Ramos (cell line): Measurements from ENCODE around the gene CELF2.
"Not testable (repeated sequence)": the region's sequence is repeated elsewhere in the genome, so short reads cannot be mapped to it uniquely, and the experiment has no call there.

Experiments used
- in situ Hi-C: fragments of 300-500 bp; cut with MboI; formaldehyde crosslinking; loops from one replicate; pipeline ENCODE4 v1.14.3; 2022; ENCODE audit warnings: low sequenced_read_pairs; ENCODE audit not compliant: unreplicated experiment

Gene CELF2

GRCh38 chr10:11116361-11116760 lies 98.7 kb downstream of the CELF2 start:
- in situ Hi-C loops, result no loop called here

- in situ Hi-C loops, result no loop called here
These were observed 99.1 kb downstream of the CELF2 start for GRCh38 chr10:11116817-11117216.

GRCh38 chr10:11118686-11119085 lies 101.0 kb downstream of the CELF2 start:
- in situ Hi-C loops, result no loop called here

GRCh38 chr10:11119843-11120242 lies 102.2 kb downstream of the CELF2 start:
- in situ Hi-C loops, result no loop called here

GRCh38 chr10:11120711-11121110 lies 103.0 kb downstream of the CELF2 start:
- in situ Hi-C loops, result no loop called here

GRCh38 chr10:11123892-11124291 lies 106.2 kb downstream of the CELF2 start:
- in situ Hi-C loops, result not testable (repeated sequence)

- in situ Hi-C loops, result no loop called here
These were observed 107.3 kb downstream of the CELF2 start for GRCh38 chr10:11125004-11125403.

GRCh38 chr10:11127017-11127416 lies 109.3 kb downstream of the CELF2 start:
- in situ Hi-C loops, result not testable (repeated sequence)

- in situ Hi-C loops, result no loop called here
These were observed 113.5 kb downstream of the CELF2 start for GRCh38 chr10:11131112-11131639.

- in situ Hi-C loops, result no loop called here
These were observed 116.7 kb downstream of the CELF2 start for GRCh38 chr10:11134411-11134810.

GRCh38 chr10:11135709-11136108 lies 118.0 kb downstream of the CELF2 start:
- in situ Hi-C loops, result no loop called here

- in situ Hi-C loops, result no loop called here
These were observed 120.8 kb downstream of the CELF2 start for GRCh38 chr10:11138314-11139033.

- in situ Hi-C loops, result no loop called here
These were observed 123.3 kb downstream of the CELF2 start for GRCh38 chr10:11140963-11141362.

- in situ Hi-C loops, result no loop called here
These were observed 124.0 kb downstream of the CELF2 start for GRCh38 chr10:11141571-11142091.

GRCh38 chr10:11142777-11143176 lies 125.1 kb downstream of the CELF2 start:
- in situ Hi-C loops, result no loop called here

- in situ Hi-C loops, result no loop called here
These were observed 125.6 kb downstream of the CELF2 start for GRCh38 chr10:11143242-11143641.

- in situ Hi-C loops, result no loop called here
These were observed 127.2 kb downstream of the CELF2 start for GRCh38 chr10:11144626-11145494.

GRCh38 chr10:11145495-11145855 lies 127.8 kb downstream of the CELF2 start:
- in situ Hi-C loops, result no loop called here

GRCh38 chr10:11146402-11147171 lies 128.9 kb downstream of the CELF2 start:
- in situ Hi-C loops, result no loop called here

- in situ Hi-C loops, result no loop called here
These were observed 130.1 kb downstream of the CELF2 start for GRCh38 chr10:11147722-11148121.
